GM12873 (cell line): ENCODE measurements around the gene DDX42.

ENCODE experiments used
- TF ChIP-seq, protein P1 (sequence below): IDR thresholded peaks from 2 replicates; pipeline ENCODE4 v1.5.1; 2012; ENCODE audit warnings: low read depth, mild to moderate bottlenecking, moderate library complexity, low read length, control low read depth; ENCODE audit not compliant: insufficient read depth; ENCODE audit errors: missing control alignments

The DDX42 gene

DNA sequence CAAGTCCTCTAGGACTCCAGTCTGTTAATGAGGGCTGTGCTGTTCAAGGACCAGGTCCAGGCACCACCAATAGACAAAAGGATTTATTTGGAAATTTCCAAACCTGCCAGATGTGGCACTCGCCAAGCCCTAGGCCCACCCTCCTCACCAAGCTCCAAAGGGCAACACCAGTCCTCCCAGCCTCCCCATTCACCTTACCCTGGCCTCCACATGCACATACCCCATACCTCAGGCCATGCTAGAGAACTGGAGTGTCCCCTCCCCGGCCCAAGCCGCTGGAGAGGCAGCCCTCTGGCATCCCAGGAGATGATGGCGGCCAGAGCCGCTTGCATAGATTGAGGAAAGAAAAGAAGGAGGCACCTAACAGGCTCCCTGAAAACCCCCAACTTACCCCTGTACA lies 58.0 kb downstream of the DDX42 start:
- TF ChIP-seq, protein P1, sequence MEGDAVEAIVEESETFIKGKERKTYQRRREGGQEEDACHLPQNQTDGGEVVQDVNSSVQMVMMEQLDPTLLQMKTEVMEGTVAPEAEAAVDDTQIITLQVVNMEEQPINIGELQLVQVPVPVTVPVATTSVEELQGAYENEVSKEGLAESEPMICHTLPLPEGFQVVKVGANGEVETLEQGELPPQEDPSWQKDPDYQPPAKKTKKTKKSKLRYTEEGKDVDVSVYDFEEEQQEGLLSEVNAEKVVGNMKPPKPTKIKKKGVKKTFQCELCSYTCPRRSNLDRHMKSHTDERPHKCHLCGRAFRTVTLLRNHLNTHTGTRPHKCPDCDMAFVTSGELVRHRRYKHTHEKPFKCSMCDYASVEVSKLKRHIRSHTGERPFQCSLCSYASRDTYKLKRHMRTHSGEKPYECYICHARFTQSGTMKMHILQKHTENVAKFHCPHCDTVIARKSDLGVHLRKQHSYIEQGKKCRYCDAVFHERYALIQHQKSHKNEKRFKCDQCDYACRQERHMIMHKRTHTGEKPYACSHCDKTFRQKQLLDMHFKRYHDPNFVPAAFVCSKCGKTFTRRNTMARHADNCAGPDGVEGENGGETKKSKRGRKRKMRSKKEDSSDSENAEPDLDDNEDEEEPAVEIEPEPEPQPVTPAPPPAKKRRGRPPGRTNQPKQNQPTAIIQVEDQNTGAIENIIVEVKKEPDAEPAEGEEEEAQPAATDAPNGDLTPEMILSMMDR: no peak

DNA sequence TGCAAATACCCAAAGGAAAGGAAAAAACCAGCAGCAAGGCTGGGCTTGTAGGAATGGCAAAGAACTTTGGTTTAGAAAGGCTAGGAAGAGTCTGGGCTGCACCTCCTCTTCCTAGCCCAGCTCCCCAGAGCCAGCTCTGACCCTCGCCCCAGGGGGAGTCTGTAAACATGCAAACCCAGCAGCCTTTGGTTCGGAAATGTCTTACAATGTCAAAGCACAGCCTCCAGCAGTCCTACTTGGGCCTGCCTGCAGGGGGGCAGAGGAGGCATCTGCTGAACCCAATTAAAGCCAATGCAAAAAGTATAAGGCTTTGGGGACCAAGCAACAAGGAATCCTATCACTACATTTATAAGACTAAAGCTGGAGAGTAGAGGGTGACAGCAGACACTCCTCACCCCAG lies 58.5 kb downstream of the DDX42 start:
- TF ChIP-seq, protein P1: peak; percentile 13

DNA sequence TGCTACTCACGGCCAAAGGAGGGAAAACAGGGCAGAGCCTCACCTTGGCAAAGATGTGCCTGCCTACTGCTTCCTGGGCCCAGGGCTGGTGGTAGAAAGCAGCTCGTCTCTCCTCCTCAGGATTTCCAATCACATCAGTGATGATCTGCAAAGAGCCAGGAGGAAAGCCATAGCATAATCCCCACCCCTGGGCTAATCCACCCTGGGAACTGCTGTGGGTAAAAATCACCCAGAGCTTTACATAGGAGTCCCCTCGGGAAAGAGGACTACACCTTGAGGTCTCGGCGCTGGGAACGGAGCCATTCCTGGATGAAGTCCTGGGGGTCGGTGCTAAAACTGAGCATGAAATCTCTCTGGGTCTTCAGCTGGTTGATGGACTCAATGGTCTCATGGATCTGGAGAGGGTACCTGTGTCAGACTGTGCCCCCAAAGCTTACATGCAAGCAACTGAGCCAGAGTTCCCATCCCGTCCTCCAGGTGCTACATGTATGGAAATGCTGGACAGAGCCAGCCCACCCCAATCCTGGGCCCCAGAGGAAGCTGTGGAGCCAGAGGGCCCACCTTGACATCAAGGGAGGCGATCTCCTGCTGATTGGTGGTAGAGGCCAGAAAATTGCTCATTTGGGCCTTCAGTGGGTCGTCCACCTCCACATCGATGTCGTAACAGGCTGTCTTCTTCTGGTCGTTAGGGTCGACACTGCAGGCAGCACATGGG lies 59.2 kb downstream of the DDX42 start:
- TF ChIP-seq, protein P1: no peak

DNA sequence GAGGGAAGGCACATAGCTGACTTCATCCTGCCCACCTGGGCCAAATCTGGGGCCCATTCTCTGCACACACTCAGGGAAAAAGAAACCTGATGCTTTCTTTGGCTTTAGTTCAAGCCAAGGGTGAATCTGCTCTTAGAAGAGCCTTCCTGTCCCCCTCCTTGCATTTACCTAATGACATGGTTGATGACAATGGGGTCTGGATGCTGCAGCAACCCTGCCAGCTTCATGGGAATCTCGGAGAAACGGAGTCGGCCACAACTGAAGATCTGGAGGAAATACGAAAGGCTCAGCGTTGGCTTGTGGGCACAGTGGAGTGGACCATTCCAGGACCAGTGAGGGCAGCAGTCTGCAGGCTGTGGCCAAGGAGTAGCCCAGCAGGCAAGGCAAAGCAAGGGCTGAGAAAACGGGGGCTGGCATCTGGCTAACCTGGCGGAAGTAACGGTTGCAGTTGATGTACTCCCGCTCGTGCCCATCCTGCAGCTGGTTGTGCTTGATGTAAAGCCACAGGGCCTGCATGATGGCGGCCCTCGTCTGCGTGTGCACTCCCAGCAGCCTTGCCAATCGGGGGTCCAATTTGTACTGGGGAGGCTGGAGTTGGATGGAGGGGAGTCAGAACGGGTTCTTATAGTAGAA lies 59.9 kb downstream of the DDX42 start:
- TF ChIP-seq, protein P1: no peak

DNA sequence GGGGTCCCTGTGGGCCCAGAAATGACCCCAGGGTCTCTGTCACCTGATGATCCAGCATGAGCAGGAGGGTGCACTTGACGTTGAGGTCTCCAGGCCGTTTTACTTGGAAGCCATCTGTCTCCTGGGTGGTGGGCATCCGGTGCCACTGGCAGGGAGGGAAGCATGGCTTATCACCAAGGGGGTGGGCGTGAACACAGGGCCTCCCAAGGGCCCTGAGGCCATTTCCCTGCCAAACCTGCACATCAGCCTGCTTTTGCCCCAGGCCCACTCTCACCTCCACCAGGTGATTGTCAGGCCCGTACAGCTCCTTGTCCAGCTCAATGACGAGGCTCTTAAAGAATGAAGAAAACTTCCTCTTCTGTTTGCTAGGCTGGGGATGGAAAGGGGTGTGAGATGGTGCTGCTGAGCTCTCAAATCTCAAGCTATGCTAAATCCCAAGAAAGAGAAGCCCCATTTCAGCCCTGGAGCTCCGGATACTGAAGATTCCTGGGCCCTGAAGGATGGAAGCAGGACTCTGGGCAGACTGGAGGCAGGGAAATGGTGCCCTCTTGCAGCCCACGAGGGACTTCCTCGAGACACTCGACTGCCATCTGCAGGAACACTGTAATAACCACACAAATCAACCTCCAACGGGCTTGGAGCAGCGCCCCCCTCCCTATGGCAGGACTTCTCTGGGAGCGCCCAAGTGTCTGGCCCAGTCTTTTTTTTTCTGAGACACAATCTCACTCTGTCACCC lies 60.6 kb downstream of the DDX42 start:
- TF ChIP-seq, protein P1: peak; percentile 71

DNA sequence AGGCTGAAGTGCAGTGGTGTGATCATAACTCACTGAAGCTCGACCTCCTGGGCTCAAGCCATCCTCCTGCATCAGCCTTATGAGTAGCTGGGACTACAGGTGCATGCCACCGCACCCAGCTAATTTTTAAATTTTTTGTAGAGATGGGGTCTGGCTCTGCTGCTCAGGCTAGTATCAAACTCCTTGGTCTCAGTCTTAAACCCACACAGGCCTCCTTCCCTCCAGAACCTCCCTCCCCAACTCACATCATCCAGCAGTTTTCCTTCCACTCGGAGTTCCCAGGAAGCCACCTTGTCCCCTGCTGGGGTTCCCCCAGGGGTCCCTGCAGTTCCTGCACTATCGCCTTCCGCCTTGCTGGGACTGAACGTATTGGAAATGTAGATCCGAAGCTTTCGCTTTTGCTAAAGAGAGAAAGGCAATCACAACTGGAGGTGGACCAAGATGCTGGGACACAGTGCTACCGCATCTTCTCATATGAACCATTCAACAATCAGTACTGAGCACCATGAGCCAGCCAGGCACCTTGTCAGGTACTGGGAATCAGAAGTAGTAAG lies 61.3 kb downstream of the DDX42 start:
- TF ChIP-seq, protein P1: no peak

DNA sequence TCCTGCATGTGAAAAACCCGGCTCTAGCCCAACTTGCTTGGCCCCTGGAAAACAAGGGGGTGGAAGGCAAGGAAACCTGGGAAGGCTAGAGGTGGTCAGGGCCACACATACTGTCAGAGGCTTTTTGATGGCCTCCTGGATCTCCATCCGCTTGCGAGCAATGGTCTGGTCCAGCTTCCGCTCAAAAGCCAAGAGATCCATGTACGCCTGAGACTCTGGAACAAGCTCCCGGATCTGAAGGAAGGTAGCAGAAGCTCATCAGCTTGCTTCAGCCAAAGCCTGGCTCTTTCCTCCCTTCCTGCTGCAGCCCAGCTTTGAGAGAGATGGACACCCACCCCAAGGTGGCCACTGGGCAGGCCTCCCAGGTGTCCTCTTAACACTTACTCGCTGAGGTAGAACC lies 62.8 kb downstream of the DDX42 start:
- TF ChIP-seq, protein P1: no peak
